H1 (cell line): ENCODE data around the gene GSKIP. TPM values are rescaled to one million over a fixed set of nuclear protein-coding genes. Genes with fewer than 3 reads are reported as not detected.

Experiments
- E2F6 ChIP-seq: IDR thresholded peaks from 2 replicates; pipeline ENCODE4 v1.6.1; 2012; ENCODE audit warnings: inconsistent platforms
- FOSL1 ChIP-seq: IDR thresholded peaks from 2 replicates; pipeline ENCODE4 v1.6.1; 2011; ENCODE audit warnings: mild to moderate bottlenecking, low read depth, low read length, moderate library complexity; ENCODE audit not compliant: insufficient read depth
- POU5F1 ChIP-seq: IDR thresholded peaks from 2 replicates; pipeline ENCODE4 v1.6.1; 2011; ENCODE audit warnings: low read depth, mild to moderate bottlenecking, low read length, moderate library complexity
- SUZ12 ChIP-seq: fragments of 200-600 bp; sonication (generic); IDR thresholded peaks from 2 replicates; pipeline ENCODE4 v1.6.1; 2012; ENCODE audit warnings: mild to moderate bottlenecking, inconsistent platforms, low read length, moderate library complexity, mixed read lengths
- TCF12 ChIP-seq: IDR thresholded peaks from 2 replicates; pipeline ENCODE4 v1.6.1; 2011; ENCODE audit warnings: low read depth, mild to moderate bottlenecking, low read length
- polyA plus RNA-seq, 7 experiments: library from polyadenylated mRNA; depleted of rRNA in 3 of 7; stranded (reverse) in 5 of 7; unstranded in 2 of 7; fragments of >200 nt in 5 of 7; fragments of 200-250 nt in 2 of 7; gene quantifications; 1 replicate in 5 of 7; 2 replicates in 1 of 7; 4 replicates in 1 of 7; pipeline versions ENCODE4 v1.2.1 to v1.2.3, GENCODE V29; 2011 to 2013; ENCODE audit warnings: missing spikeins in 2 of 7, mixed read lengths in 2 of 7
- total RNA-seq: library from RNA; stranded (reverse); fragmentation: NEBNext Ultra II Directional; extraction: Animal tissue kit (Norgen Biotek cat#: 25700); gene quantifications from 2 replicates; pipeline ENCODE4 v1.2.1, GENCODE V29; 2021

Gene GSKIP
- total and polyA plus RNA-seq, 2 of the 8 experiments (the other 6 are each of a cell fraction or from before 2014, with no cell fraction given) = 20.3 to 37.1 TPM

GRCh38 chr14:96354246-96354645 lies 9.1 kb upstream of the GSKIP start (continued):
- no peak for TF ChIP-seq SUZ12
- no peak for TF ChIP-seq FOSL1
- TF ChIP-seq POU5F1 = no peak
- no peak for TF ChIP-seq TCF12
- no peak for TF ChIP-seq E2F6
